Nephron progenitor cell (in vitro differentiated cells): ENCODE measurements around the gene CEP57L1.

ENCODE experiments used
- DNase-seq: peaks from one replicate; pipeline ENCODE4 v3.0.0; 2021
- H3K27ac Mint-ChIP-seq: 2 replicates; pipeline ENCODE4 v1.8.0; 2021; ENCODE audit warnings: mild to moderate bottlenecking, moderate library complexity, mixed read lengths
- H3K27me3 Mint-ChIP-seq: 2 replicates; pipeline ENCODE4 v1.8.0; 2021; ENCODE audit warnings: mild to moderate bottlenecking, low read depth, mixed read lengths; ENCODE audit not compliant: poor library complexity
- H3K36me3 Mint-ChIP-seq: 2 replicates; pipeline ENCODE4 v1.8.0; 2021; ENCODE audit warnings: low read depth, mixed read lengths
- H3K4me1 Mint-ChIP-seq: 2 replicates; pipeline ENCODE4 v1.8.0; 2021; ENCODE audit warnings: mixed read lengths
- H3K4me3 Mint-ChIP-seq: 2 replicates; pipeline ENCODE4 v1.8.0; 2021; ENCODE audit warnings: mild to moderate bottlenecking, moderate library complexity, mixed read lengths
- H3K9me3 Mint-ChIP-seq: 2 replicates; pipeline ENCODE4 v1.8.0; 2021; ENCODE audit warnings: mild to moderate bottlenecking, moderate library complexity, mixed read lengths
- TF ChIP-seq, protein P1 (sequence below): fragments of 200-600 bp; sonication (generic); IDR thresholded peaks from 2 replicates; pipeline ENCODE4 v1.5.0; 2021; ENCODE audit warnings: antibody characterized with exemption

Gene CEP57L1

DNA sequence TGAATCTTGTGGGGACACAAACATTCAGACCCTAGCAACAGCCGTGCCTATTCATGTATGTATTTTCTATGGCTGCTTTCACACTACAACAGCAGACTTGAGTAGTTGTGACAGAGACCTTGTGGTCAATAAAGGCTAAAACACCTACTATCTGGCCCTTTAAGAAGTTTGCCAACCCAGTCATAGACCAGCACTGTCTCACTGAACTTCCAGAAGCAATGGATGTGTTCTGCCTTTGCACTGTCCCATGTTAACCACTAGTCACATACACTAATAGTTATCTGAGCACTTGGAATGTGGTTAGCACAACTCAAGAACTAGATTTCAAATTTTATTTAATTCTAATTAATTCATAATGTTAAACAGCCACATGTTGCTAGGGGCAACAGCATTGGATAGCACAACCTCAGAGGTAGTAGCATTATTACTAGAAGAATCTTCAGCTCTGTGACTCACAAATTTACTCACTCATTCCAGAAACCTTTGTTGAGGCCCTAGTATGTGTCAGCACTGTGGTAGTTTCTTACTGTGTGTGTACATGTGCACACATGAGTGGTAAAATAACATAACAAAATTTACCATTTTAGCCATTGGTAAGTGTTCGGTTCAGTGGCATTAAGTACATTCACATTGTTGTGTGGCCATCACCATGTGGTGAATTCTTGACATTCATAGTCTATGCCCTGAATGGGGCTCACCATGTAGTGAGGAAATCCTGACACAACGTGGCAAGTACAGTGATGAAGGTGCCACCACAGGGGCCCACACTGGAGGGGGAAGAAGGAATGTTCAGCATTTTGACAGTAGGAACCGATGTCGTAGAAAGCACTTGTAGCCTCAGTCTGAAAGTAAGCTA is 107.3 kb downstream of the CEP57L1 start:
- DNase-seq = no peak
- Mint-ChIP-seq H3K36me3 (no peaks in the 10 kb centered on the region), H3K27ac (no peak overlapping the region), H3K27me3 (peaks cover 6% of the 10 kb centered on the region), H3K9me3 (peaks cover 2% of the 10 kb centered on the region), H3K4me3 (no peak overlapping the region), H3K4me1 (no peaks in the 10 kb centered on the region)
- TF ChIP-seq, protein P1, sequence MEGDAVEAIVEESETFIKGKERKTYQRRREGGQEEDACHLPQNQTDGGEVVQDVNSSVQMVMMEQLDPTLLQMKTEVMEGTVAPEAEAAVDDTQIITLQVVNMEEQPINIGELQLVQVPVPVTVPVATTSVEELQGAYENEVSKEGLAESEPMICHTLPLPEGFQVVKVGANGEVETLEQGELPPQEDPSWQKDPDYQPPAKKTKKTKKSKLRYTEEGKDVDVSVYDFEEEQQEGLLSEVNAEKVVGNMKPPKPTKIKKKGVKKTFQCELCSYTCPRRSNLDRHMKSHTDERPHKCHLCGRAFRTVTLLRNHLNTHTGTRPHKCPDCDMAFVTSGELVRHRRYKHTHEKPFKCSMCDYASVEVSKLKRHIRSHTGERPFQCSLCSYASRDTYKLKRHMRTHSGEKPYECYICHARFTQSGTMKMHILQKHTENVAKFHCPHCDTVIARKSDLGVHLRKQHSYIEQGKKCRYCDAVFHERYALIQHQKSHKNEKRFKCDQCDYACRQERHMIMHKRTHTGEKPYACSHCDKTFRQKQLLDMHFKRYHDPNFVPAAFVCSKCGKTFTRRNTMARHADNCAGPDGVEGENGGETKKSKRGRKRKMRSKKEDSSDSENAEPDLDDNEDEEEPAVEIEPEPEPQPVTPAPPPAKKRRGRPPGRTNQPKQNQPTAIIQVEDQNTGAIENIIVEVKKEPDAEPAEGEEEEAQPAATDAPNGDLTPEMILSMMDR = no peak

DNA sequence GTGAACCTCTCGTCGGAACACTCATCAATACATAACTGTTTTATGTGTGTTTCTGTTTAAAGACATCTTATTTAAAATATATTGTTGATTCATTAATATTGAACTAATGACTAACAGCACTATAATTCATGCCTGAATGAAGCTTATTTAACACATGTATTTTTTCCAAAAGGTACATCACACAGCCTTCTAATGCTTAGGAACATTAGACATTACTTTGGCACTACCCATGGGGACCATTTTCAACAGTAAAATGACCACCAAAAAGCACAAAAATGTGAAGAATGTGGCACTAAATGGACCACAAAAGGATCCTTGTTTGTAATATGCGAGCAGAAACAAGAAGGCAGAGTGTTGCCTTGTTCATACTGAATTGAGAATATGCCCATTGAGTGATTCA is 109.2 kb downstream of the CEP57L1 start:
- Mint-ChIP-seq H3K27me3 (peaks cover 10% of the 10 kb centered on the region), H3K4me3 (no peak overlapping the region), H3K27ac (no peak overlapping the region), H3K36me3 (no peaks in the 10 kb centered on the region), H3K4me1 (no peaks in the 10 kb centered on the region), H3K9me3 (peaks cover 7% of the 10 kb centered on the region)
- DNase-seq = no peak
- TF ChIP-seq, protein P1 = no peak

DNA sequence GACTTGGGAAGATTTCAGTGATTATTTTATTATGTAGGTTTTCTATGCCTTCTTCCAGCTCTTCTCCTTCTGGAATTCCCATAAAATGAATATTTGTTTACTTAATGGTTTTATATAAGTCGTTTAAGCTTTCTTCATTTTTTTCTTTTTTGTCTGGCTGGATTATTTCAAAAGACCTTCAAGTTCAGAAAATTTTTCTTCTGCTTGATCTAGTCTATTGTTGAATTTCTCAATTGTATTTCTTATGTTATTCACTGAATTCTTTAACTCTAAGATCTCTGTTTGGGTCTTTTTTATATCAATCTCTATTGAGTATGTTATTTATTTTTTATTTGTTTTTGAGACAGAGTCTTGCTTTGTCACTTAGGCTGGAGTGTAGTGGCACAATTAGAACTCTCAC is 117.4 kb downstream of the CEP57L1 start:
- Mint-ChIP-seq H3K4me3 (no peak overlapping the region), H3K27ac (no peak overlapping the region), H3K27me3 (peaks cover 18% of the 10 kb centered on the region), H3K36me3 (no peaks in the 10 kb centered on the region), H3K4me1 (no peaks in the 10 kb centered on the region), H3K9me3 (peaks cover 34% of the 10 kb centered on the region)
- TF ChIP-seq, protein P1 = no peak
- no peak for DNase-seq
